HG03457 (cell line): ENCODE results near the gene RAB11FIP4.

ENCODE experiments used
- ATAC-seq: cut with Tn5 transposase; IDR thresholded peaks from one replicate; pipeline ENCODE4 v1.9.1; 2021; ENCODE audit warnings: moderate number of reproducible peaks; ENCODE audit not compliant: unreplicated experiment

The RAB11FIP4 gene

GRCh38 chr17:31537565-31538011 lies 146.1 kb downstream of the RAB11FIP4 start:
- no peak for ATAC-seq

- no peak for ATAC-seq
Observed at GRCh38 chr17:31538080-31538762, 146.7 kb downstream of the RAB11FIP4 start.

- ATAC-seq = no peak
Observed at GRCh38 chr17:31540602-31541307, 149.3 kb downstream of the RAB11FIP4 start.

- ATAC-seq = no peak
Observed at GRCh38 chr17:31541559-31541958, 150.1 kb downstream of the RAB11FIP4 start.

- no peak for ATAC-seq
Observed at GRCh38 chr17:31544186-31544585, 152.7 kb downstream of the RAB11FIP4 start.

- ATAC-seq = no peak
Observed at GRCh38 chr17:31546650-31547049, 155.2 kb downstream of the RAB11FIP4 start.

GRCh38 chr17:31548709-31549108 lies 157.2 kb downstream of the RAB11FIP4 start:
- no peak for ATAC-seq

- ATAC-seq = peak; percentile 11
Observed at GRCh38 chr17:31549121-31549524, 157.6 kb downstream of the RAB11FIP4 start.

GRCh38 chr17:31549525-31550388 lies 158.3 kb downstream of the RAB11FIP4 start:
- peak; percentile 65 for ATAC-seq

GRCh38 chr17:31550389-31551056 lies 159.0 kb downstream of the RAB11FIP4 start:
- ATAC-seq = no peak

- no peak for ATAC-seq
Observed at GRCh38 chr17:31552568-31552967, 161.1 kb downstream of the RAB11FIP4 start.

- no peak for ATAC-seq
Observed at GRCh38 chr17:31553506-31553905, 162.0 kb downstream of the RAB11FIP4 start.

GRCh38 chr17:31554930-31555329 lies 163.5 kb downstream of the RAB11FIP4 start:
- ATAC-seq = no peak

- ATAC-seq = no peak
Observed at GRCh38 chr17:31556969-31557645, 165.6 kb downstream of the RAB11FIP4 start.

GRCh38 chr17:31558748-31559583 lies 167.5 kb downstream of the RAB11FIP4 start:
- no peak for ATAC-seq

GRCh38 chr17:31559584-31560501 lies 168.4 kb downstream of the RAB11FIP4 start:
- no peak for ATAC-seq

GRCh38 chr17:31560616-31561235 lies 169.3 kb downstream of the RAB11FIP4 start:
- no peak for ATAC-seq
